Effector memory CD4-positive, alpha-beta T cell (primary cell): ENCODE measurements around the gene PRKCD.

Experiments
- DNase-seq, 3 donors: peaks; one replicate each; pipeline ENCODE4 v3.0.0-alpha.2; 2020
- H3K27ac ChIP-seq: 2 replicates; pipeline ENCODE4 v1.7.0; 2013; ENCODE audit warnings: mild to moderate bottlenecking, low read length, moderate library complexity; ENCODE audit not compliant: insufficient read depth, poor library complexity, severe bottlenecking
- H3K27me3 ChIP-seq: replicated peaks from 2 replicates; pipeline ENCODE4 v1.7.0; 2013; ENCODE audit warnings: mild to moderate bottlenecking, low read length; ENCODE audit not compliant: insufficient read depth, control insufficient read depth, poor library complexity, severe bottlenecking
- H3K36me3 ChIP-seq: 2 replicates; pipeline ENCODE4 v1.7.0; 2013; ENCODE audit warnings: mild to moderate bottlenecking, low read length, moderate library complexity; ENCODE audit not compliant: control insufficient read depth, insufficient read depth
- H3K4me1 ChIP-seq: 2 replicates; pipeline ENCODE4 v1.7.0; 2013; ENCODE audit warnings: low read length, mild to moderate bottlenecking; ENCODE audit not compliant: control insufficient read depth, insufficient read depth, poor library complexity, severe bottlenecking
- H3K4me3 ChIP-seq: 2 replicates; pipeline ENCODE4 v1.7.0; 2013; ENCODE audit warnings: low read length, low read depth, mild to moderate bottlenecking; ENCODE audit not compliant: insufficient read depth, poor library complexity, severe bottlenecking
- H3K9me3 ChIP-seq: 2 replicates; pipeline ENCODE4 v1.7.0; 2013; ENCODE audit warnings: mild to moderate bottlenecking, low read length, moderate library complexity; ENCODE audit not compliant: control insufficient read depth

Gene PRKCD

DNA sequence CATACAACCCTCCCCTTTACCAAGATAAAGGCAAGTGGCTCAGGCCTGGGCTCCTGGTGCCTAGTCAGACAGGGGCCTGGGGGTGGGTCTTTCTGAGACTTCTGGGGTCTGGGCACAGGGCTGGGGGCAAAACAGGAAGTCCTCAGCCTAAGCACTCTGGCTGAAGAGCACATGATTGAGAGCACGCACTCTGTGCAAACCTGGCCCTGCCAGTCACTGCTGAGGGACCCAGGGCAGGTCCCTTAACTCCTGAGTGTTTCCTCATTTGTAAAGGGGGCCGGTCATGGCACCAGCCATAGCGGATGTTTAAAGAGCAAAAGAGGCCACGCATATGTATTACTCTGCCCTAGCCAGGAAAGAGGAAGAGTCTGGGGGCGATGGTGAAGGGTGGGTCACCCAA lies 78.8 kb downstream of the PRKCD start:
- H3K9me3 ChIP-seq, result no peaks in the 10 kb centered on the region
- no peaks in the 10 kb centered on the region for H3K27me3 ChIP-seq
- H3K4me3 ChIP-seq, result no peak overlapping the region
- peaks cover 55% of the 10 kb centered on the region for H3K36me3 ChIP-seq
- no peak for DNase-seq
- H3K4me1 ChIP-seq, result no peaks in the 10 kb centered on the region
- no peak overlapping the region for H3K27ac ChIP-seq

DNA sequence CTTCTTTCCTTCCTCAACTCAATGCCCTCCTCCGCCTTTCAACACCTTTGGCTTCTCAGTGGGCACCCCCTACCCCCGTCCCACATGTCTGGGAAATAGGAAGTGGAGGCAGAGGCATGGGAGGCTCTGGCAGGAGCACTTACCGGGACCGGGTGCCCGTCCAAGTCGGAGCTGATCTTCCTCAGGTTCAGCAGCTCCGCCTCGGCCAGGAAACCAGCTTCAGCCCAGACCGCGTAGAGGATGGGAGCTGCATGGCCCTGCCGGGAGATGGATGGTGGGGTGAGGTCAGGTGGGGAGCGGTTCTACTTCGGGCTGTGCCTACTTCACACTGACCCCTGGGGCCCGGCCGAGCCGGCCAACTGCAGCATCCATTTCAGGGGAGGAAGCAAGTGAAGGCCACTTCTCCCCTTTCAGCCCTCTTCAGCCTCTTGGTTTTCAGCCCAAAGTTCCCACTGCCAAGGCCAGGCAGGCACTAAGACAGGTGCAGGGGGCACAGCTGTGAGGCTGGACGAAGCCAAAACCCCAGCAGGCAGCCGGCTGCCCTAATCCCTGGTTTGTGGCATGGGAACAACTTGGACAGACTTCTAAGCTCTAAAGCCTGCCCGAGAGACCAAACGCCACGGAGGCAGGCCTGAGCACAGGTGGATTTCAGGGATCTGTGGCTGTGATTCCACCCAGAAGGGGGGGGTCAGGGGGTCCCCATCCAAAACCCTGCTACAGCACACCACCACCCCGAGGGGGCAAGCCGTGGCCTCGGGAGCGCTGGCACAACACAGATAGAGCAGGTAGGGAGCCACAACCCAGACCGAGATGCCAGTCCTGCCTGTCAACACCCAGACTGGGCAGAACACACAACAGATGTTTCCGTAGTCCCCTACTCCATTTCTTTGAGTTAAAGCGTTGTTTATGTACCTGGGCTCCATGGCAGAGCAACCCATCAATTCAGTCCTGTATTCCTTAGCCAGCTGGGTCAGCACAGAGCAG lies 80.3 kb downstream of the PRKCD start:
- Histone ChIP-seq H3K27ac (no peak overlapping the region), H3K9me3 (no peaks in the 10 kb centered on the region), H3K36me3 (peaks cover 48% of the 10 kb centered on the region), H3K4me3 (no peak overlapping the region), H3K27me3 (no peaks in the 10 kb centered on the region), H3K4me1 (no peaks in the 10 kb centered on the region)
- DNase-seq, result no peak

- H3K36me3 ChIP-seq, result peaks cover 42% of the 10 kb centered on the region
- H3K27ac ChIP-seq, result no peak overlapping the region
- no peaks in the 10 kb centered on the region for H3K9me3 ChIP-seq
- H3K4me1 ChIP-seq, result no peaks in the 10 kb centered on the region
- no peak overlapping the region for H3K4me3 ChIP-seq
- H3K27me3 ChIP-seq, result no peaks in the 10 kb centered on the region
- no peak for DNase-seq
These were observed 81.1 kb downstream of the PRKCD start for GRCh38 chr3:53242155-53242554.
